ENCODE measurements around the gene CEP192.
A peak's percentile ranks its signal among the peaks of the same experiment; 100 is the strongest.

CEP192 gene

DNA sequence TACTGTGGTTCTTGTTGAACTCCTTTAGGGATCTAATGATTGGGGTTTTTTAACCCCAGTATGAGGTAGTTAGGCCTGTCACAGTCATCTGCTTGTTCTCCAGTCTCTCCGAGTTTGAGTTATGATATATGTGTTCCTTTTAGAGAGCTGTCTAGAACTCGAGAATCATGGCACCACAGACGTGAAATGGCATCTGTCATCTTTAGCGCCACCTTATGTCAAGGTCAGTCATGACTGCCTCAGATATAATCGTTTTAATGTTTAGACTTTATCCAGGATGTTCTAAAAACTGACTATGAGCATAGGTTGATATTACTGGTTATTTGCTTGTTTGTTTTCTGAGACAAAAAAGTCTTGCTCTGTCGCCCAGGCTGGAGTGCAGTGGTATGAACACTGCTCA is 112.2 kb downstream of the CEP192 start:
- H3K27ac ChIP-seq: no peak overlapping the region
- TF ChIP-seq, protein P1, sequence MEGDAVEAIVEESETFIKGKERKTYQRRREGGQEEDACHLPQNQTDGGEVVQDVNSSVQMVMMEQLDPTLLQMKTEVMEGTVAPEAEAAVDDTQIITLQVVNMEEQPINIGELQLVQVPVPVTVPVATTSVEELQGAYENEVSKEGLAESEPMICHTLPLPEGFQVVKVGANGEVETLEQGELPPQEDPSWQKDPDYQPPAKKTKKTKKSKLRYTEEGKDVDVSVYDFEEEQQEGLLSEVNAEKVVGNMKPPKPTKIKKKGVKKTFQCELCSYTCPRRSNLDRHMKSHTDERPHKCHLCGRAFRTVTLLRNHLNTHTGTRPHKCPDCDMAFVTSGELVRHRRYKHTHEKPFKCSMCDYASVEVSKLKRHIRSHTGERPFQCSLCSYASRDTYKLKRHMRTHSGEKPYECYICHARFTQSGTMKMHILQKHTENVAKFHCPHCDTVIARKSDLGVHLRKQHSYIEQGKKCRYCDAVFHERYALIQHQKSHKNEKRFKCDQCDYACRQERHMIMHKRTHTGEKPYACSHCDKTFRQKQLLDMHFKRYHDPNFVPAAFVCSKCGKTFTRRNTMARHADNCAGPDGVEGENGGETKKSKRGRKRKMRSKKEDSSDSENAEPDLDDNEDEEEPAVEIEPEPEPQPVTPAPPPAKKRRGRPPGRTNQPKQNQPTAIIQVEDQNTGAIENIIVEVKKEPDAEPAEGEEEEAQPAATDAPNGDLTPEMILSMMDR (conservative IDR thresholded peaks at IDR 0.05): peak; percentile 55

DNA sequence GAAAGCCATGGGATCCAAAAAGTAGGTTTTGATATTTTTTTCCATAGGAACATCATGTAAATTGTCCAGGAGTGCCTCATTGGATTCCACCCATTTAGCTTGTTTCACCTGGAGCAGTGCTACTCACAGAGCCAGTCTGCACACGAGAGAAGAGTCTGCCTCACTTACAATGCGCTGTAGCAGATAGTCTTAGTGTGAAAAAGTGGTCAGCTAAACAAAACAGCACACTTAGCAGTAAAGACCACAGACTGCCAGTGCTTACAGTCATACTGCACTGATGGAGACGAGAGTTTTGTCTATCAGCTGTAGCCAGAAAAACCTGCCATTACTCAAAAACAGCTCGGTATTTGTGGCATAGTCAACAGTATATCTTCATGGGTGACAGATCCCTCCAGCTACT is 113.9 kb downstream of the CEP192 start:
- H3K27ac ChIP-seq: no peak overlapping the region
- TF ChIP-seq, protein P1 (conservative IDR thresholded peaks at IDR 0.05): no peak

DNA sequence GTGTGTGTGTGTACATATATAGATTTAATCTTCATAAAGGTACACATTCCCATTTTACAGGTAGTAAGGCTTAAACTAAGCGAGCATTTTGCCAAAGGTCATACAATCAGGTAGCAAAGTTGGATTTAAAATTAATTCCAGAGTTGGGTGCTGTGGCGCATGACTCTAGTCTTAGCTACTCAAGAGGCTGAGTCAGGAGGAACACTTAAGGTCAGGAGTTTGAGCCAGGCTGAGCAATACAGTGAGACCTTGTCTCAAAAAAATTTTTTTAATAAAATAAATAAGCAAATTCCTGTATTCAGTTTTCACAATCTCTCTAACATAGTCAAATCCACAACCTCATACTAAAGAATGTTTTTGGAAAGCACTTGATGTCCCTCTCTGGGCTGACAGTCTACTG is 115.9 kb downstream of the CEP192 start:
- no peak overlapping the region for H3K27ac ChIP-seq

DNA sequence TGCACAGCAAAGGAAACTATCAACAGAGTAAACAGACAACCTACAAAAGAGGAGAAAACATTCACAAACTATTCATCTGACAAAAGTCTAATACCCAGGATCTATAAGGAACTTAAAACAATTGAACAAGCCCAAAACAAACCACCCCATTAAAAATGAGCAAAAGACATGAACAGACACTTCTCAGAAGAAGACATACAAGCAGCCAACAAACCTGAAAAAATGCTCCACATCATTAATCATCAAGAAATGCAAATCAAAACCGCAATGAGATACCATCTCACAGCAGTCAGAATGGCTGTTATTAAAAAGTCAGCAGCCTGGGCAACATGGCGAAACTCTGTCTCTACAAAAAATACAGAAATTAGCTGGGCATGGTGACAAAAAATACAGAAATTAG is 117.2 kb downstream of the CEP192 start:
- no peak overlapping the region for H3K27ac ChIP-seq
- TF ChIP-seq, protein P1 (conservative IDR thresholded peaks at IDR 0.05): no peak

More for the DNA sequence above, 115.9 kb downstream of the CEP192 start:
- TF ChIP-seq, protein P1 (conservative IDR thresholded peaks at IDR 0.05): no peak

DNA sequence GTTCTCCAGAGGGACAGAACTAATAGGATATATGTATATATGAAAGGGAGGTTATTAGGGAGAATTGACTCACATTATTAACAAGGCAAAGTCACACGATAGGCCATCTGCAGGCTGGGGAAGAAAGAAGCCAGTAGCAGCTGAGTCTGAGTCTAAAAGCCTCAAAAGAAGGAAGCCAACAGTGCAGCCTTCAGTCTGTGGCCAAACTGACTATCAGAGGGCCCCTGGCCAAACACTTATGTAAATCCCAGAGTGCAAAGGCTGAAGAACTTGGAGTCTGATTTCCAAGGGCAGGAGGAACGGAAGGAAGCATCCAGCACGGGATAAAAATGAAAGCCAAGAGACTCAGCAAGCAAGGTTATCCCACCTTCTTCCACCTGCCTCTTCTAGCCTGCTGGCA is 119.4 kb downstream of the CEP192 start:
- TF ChIP-seq, protein P1 (conservative IDR thresholded peaks at IDR 0.05): no peak

DNA sequence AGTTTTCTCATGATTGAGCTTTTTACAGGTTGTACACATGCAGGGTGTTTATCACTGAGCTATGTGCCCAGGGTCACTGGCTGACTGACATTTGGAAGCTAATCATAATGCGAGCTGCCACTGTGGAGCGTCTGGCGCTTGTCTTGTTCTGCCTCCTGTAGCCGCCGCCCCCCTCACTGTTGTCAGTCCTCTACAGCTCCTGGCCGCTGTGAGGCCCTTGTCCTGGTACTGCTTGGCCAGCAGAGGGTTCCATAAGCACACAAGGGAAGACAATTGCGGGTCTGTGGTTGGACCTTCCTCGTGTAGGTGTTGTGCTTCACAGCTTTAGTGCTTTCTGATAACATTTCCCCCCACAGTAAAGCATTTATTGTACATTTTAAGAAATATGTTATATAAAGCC is 121.8 kb downstream of the CEP192 start:
- TF ChIP-seq, protein P1 (conservative IDR thresholded peaks at IDR 0.05): peak; percentile 87
- H3K27ac ChIP-seq: no peak overlapping the region

More for the DNA sequence above, 119.4 kb downstream of the CEP192 start:
- H3K27ac ChIP-seq: no peak overlapping the region

DNA sequence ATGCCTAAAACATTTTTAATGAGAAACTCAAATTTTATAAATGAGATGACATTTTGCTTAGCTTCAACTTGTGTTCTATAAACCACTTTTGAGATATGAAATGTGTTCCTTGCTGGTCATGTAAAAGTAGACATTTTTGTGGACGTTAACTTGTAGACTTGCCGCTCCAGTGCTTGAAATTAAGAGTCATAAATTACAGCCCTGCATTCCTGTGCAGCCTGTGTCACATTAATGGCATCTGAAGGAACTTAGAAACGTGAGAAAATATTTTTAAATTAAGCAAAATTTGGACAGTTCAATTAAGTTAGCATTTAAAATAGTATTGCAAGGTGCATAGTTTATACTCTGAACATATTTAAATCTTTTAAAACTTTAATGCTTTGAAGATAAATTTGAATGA is 129.1 kb downstream of the CEP192 start:
- no peak overlapping the region for H3K27ac ChIP-seq
- TF ChIP-seq, protein P1 (conservative IDR thresholded peaks at IDR 0.05): no peak

All from VCaP (cell line).